ENCODE results near the gene MAP2K3.

DNA sequence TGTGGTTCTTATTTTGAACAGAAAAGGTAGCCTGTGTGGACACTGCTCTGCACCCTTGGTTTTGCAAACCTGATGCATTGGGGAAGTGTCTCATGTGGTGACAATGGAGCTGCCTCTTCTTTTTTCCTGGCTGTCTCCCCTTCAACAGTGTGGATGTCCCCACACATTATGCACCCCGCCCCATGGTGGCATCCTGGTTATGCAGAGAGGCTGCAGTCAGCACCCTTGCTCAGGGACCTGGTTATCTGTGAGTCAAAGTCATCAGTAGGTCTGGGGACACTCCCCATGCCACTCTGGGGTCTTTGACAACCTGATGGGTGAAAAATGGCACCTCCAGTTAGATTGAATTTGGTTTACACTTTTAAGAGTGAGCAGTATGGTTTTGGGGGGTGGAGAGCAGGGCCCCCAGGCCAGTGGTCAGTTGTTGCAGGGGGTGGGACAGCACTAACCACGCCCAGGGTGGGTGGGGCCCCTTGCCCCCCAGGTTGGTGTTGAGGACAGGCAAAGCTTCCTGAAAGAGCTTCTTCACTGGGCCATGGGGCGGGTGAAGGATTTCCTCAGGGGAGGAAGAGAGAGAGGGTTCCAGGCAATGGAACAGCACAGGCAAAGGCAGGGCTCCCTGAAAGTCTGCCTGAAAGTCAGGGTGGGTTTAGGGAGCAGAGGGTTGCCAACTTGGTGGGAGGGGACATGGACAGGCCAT is 67.0 kb downstream of the MAP2K3 start:
- TF ChIP-seq, protein P1, sequence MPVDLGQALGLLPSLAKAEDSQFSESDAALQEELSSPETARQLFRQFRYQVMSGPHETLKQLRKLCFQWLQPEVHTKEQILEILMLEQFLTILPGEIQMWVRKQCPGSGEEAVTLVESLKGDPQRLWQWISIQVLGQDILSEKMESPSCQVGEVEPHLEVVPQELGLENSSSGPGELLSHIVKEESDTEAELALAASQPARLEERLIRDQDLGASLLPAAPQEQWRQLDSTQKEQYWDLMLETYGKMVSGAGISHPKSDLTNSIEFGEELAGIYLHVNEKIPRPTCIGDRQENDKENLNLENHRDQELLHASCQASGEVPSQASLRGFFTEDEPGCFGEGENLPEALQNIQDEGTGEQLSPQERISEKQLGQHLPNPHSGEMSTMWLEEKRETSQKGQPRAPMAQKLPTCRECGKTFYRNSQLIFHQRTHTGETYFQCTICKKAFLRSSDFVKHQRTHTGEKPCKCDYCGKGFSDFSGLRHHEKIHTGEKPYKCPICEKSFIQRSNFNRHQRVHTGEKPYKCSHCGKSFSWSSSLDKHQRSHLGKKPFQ (tag by site-specific recombination; IDR thresholded peaks at IDR 0.05) = no peak
- no peak for TF ChIP-seq AEBP2 (tag by site-specific recombination; IDR thresholded peaks at IDR 0.05; ENCODE audit: borderline replicate concordance)

Measured in HEK293 (cell line).